NOMO-1 treated with dmso at 0.1 percent for 144 hours (cell line): Measurements from ENCODE around the gene PHGDH.
A peak's percentile ranks its signal among the peaks of the same experiment; 100 is the strongest.

Source experiments
- DNase-seq: peaks from one replicate; lab custom pipeline; 2025; ENCODE audit not compliant: unreplicated experiment; lab: John Stamatoyannopoulos, UW

The PHGDH gene

GRCh38 chr1:119711804-119712341 lies at the start of gene PHGDH:
PHGDH (plus strand) TSS chr1:119711934; CDS start chr1:119712023, 89 bp downstream.
- peak; percentile 74 for DNase-seq

GRCh38 chr1:119662034-119662437 lies 49.7 kb upstream of the PHGDH start:
- no peak for DNase-seq

- DNase-seq: no peak
These were observed 47.7 kb upstream of the PHGDH start for GRCh38 chr1:119664067-119664466.

- no peak for DNase-seq
These were observed 44.6 kb upstream of the PHGDH start for GRCh38 chr1:119667173-119667572.

- DNase-seq: no peak
These were observed 40.8 kb upstream of the PHGDH start for GRCh38 chr1:119670898-119671297.

GRCh38 chr1:119673171-119673940 lies 38.4 kb upstream of the PHGDH start:
- DNase-seq: no peak

- no peak for DNase-seq
These were observed 37.6 kb upstream of the PHGDH start for GRCh38 chr1:119674111-119674526.

- no peak for DNase-seq
These were observed 36.9 kb upstream of the PHGDH start for GRCh38 chr1:119674835-119675289.

GRCh38 chr1:119675349-119676345 lies 36.1 kb upstream of the PHGDH start:
- peak; percentile 41 for DNase-seq

GRCh38 chr1:119676571-119677206 lies 35.0 kb upstream of the PHGDH start:
- DNase-seq: no peak

- no peak for DNase-seq
These were observed 32.5 kb upstream of the PHGDH start for GRCh38 chr1:119679223-119679622.

- no peak for DNase-seq
These were observed 31.5 kb upstream of the PHGDH start for GRCh38 chr1:119680193-119680592.

GRCh38 chr1:119680723-119681122 lies 31.0 kb upstream of the PHGDH start:
- no peak for DNase-seq

- no peak for DNase-seq
These were observed 30.2 kb upstream of the PHGDH start for GRCh38 chr1:119681560-119681959.

GRCh38 chr1:119682141-119682540 lies 29.6 kb upstream of the PHGDH start:
- no peak for DNase-seq

GRCh38 chr1:119683893-119684292 lies 27.8 kb upstream of the PHGDH start:
- DNase-seq: no peak

GRCh38 chr1:119686661-119687060 lies 25.1 kb upstream of the PHGDH start:
- no peak for DNase-seq

GRCh38 chr1:119687434-119688079 lies 24.2 kb upstream of the PHGDH start:
- DNase-seq: no peak

GRCh38 chr1:119688810-119689209 lies 22.9 kb upstream of the PHGDH start:
- no peak for DNase-seq

GRCh38 chr1:119689511-119689910 lies 22.2 kb upstream of the PHGDH start:
- DNase-seq: no peak
